ENCODE data around the gene FBXL15. TPM values are rescaled to one million over a fixed set of nuclear protein-coding genes. Genes with fewer than 3 reads are reported as not detected.

Gene FBXL15
- total and polyA plus RNA-seq, 2 donors (not counting 3 experiments of a cell fraction or from before 2014, with no cell fraction given) = 9.9 to 15.3 TPM

DNA sequence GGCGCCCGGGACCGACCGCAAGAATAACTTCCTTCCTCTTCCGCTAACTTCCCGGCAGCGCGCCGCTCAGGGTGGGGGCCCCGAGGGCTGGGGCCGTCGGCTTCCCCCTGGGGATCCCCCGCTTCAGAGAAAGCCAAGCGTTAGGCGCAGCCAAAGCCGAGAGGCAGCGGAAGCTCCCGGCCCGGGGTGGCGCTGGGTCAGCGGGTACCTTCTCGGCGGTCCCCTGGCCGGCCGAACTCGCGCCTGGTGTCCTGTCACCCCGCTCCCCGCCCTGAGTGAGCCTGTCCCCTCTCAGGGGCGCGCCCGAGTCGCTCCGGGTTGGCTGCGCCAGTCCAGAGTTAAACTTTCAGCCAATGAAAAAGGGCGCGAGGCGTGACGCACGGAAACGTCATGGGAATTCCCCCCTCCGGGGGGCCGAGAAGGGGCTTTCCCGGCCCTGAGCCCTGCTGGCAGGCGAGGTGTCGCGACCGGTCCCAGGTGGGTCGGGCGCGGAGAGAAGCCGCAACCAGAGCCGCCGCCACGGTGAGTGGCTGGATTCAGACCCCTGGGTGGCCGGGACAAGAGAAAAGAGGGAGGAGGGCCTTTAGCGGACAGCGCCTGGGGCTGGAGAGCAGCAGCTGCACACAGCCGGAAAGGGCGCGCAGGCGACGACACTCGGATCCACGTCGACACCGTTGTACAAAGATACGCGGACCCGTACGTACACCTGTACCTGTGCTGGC lies 26.4 kb upstream of the FBXL15 start:
- POLR2A ChIA-PET = interaction anchor here (0.6 kb wide), 3 partner anchors 49 to 251 kb away, joined by 3 to 5 read pairs (median 5); no protein-coding TSS in a partner anchor
- intact Hi-C loops (cut with micrococcal nuclease) = loop anchor here (1.0 to 2.0 kb wide), 5 partner anchors 28 to 319 kb away; partner anchors contain the start of gene NOLC1
- peak; percentile 91 for FAIRE-seq

More for the DNA sequence above, 26.4 kb upstream of the FBXL15 start:
- no peak for TF ChIP-seq POLR2A (IDR thresholded peaks at IDR 0.05; ENCODE audit: low read depth, low read length)
- no peak for TF ChIP-seq POLR2AphosphoS5 (IDR thresholded peaks at IDR 0.05; ENCODE audit: insufficient read depth, low read depth, low read length)
- no peak for TF ChIP-seq GATA2 (IDR thresholded peaks at IDR 0.05; ENCODE audit: insufficient read depth, insufficient read length, low read depth, low read length)
- TF ChIP-seq MYC (IDR thresholded peaks at IDR 0.05; ENCODE audit: low read depth, low read length) = no peak
- TF ChIP-seq EZH2 (IDR thresholded peaks at IDR 0.05; ENCODE audit: borderline replicate concordance, low read depth, low read length, severe bottlenecking) = no peak
- TF ChIP-seq FOS (IDR thresholded peaks at IDR 0.05; ENCODE audit: borderline replicate concordance, insufficient read depth, low read length) = no peak
- TF ChIP-seq, protein P1, sequence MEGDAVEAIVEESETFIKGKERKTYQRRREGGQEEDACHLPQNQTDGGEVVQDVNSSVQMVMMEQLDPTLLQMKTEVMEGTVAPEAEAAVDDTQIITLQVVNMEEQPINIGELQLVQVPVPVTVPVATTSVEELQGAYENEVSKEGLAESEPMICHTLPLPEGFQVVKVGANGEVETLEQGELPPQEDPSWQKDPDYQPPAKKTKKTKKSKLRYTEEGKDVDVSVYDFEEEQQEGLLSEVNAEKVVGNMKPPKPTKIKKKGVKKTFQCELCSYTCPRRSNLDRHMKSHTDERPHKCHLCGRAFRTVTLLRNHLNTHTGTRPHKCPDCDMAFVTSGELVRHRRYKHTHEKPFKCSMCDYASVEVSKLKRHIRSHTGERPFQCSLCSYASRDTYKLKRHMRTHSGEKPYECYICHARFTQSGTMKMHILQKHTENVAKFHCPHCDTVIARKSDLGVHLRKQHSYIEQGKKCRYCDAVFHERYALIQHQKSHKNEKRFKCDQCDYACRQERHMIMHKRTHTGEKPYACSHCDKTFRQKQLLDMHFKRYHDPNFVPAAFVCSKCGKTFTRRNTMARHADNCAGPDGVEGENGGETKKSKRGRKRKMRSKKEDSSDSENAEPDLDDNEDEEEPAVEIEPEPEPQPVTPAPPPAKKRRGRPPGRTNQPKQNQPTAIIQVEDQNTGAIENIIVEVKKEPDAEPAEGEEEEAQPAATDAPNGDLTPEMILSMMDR (IDR thresholded peaks at IDR 0.05; ENCODE audit: extremely low read depth in 1 of 2, insufficient read depth in 1 of 2, low read depth in 1 of 2, low read length in 2 of 2) = no peak
- TF ChIP-seq, protein P2, sequence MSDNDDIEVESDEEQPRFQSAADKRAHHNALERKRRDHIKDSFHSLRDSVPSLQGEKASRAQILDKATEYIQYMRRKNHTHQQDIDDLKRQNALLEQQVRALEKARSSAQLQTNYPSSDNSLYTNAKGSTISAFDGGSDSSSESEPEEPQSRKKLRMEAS (IDR thresholded peaks at IDR 0.05; ENCODE audit: insufficient read depth, insufficient read length) = no peak
- no peak for TF ChIP-seq JUN (IDR thresholded peaks at IDR 0.05; ENCODE audit: borderline replicate concordance, insufficient read depth, insufficient read length, low read depth)
- DNase-seq (ENCODE audit: low read depth, low spot score) = peak; percentile 93
- peaks cover 0 to 12% of the 10 kb centered on the region in 2 experiments for H3K36me3 ChIP-seq (ENCODE audit: control insufficient read depth in 2 of 2, extremely low read depth in 1 of 2, insufficient read depth in 2 of 2, low read length in 2 of 2)
- no TSS peak for BruUV-seq (replicated peaks)
- H4K20me1 ChIP-seq (replicated peaks; ENCODE audit: control insufficient read depth, extremely low read depth, insufficient read depth, low read length) = no peaks in the 10 kb centered on the region
- H3K27ac ChIP-seq (ENCODE audit: insufficient read depth, low read depth, low read length) = peak overlapping the region; percentile 87
- peak overlapping the region; percentile 44 for H3K4me2 ChIP-seq (ENCODE audit: insufficient read depth, low read length)
- dilution Hi-C loops (cut with MboI; ENCODE audit: extremely low pct_ligation_motif_present, low sequenced_read_pairs) = no loop called here
- CTCF ChIA-PET = interaction anchor here (0.7 to 9.2 kb wide), 19 partner anchors 8 to 276 kb away, joined by 3 to 168 read pairs (median 5); partner anchors contain the start of genes ACTR1A, CUEDC2 and FBXL15
- peak overlapping the region; percentile 4 to 60 (median 53) for H3K4me3 ChIP-seq (replicated peaks in 1 of 3; ENCODE audit: insufficient read depth in 1 of 3, low read depth in 1 of 3, low read length in 3 of 3)
- peak overlapping the region; percentile 81 for H3K9ac ChIP-seq (replicated peaks; ENCODE audit: extremely low read depth, insufficient read depth, low read length)
- no peaks in the 10 kb centered on the region for H3K9me1 ChIP-seq (replicated peaks; ENCODE audit: control insufficient read depth, extremely low read depth, insufficient read depth, low read length)
- peaks cover 6% of the 10 kb centered on the region in 2 experiments for H3K27me3 ChIP-seq (ENCODE audit: control insufficient read depth in 2 of 2, insufficient read depth in 2 of 2, low read length in 2 of 2)
- peak overlapping the region; percentile 85 for H2AFZ ChIP-seq (ENCODE audit: low read depth, low read length)
- H3K9me3 ChIP-seq (replicated peaks; ENCODE audit: control insufficient read depth, insufficient read depth, low read length) = no peaks in the 10 kb centered on the region
- peaks cover 14% of the 10 kb centered on the region for H3K4me1 ChIP-seq (ENCODE audit: control insufficient read depth, extremely low read depth, insufficient read depth, low read length)
- no peaks in the 10 kb centered on the region for H3K79me2 ChIP-seq (ENCODE audit: control insufficient read depth, insufficient read depth, low read length)
